ENCODE measurements around the gene CASP8. TPM values are rescaled to one million over a fixed set of nuclear protein-coding genes. Genes with fewer than 3 reads are reported as not detected.

The CASP8 gene
- total RNA-seq, 2 experiments from 2014 or later = 172 to 175 TPM

GRCh38 chr2:201257381-201257955 is 2.9 kb upstream of the CASP8 start:
- ATAC-seq (ENCODE audit: poor library complexity) (peak; percentile 25), DNase-seq (peak; percentile 27 to 87 (median 55))
- no peaks in the 10 kb centered on the region for H3K27me3 Mint-ChIP-seq
- peak overlapping the region; percentile 89 for H3K4me3 Mint-ChIP-seq
- Histone ChIP-seq H3K27me3 (ENCODE audit: control insufficient read depth in 1 of 2, insufficient read depth in 2 of 2, low read length in 2 of 2) (no peaks in the 10 kb centered on the region), H3K9me3 (ENCODE audit: control insufficient read depth in 1 of 2, insufficient read depth in 1 of 2, low read length in 2 of 2) (no peaks in the 10 kb centered on the region), H3K36me3 (ENCODE audit: insufficient read depth, low read length) (no peaks in the 10 kb centered on the region), H3K4me1 (ENCODE audit: insufficient read depth, low read length) (peaks cover 79% of the 10 kb centered on the region), H3K27ac (ENCODE audit: low read depth in 1 of 2, low read length in 2 of 2) (peak overlapping the region; percentile 93 to 100), H3K4me3 (ENCODE audit: low read length) (peak overlapping the region; percentile 62)
- H3K36me3 Mint-ChIP-seq (ENCODE audit: low read depth) = peaks cover 34% of the 10 kb centered on the region
- TF ChIP-seq, protein P1, sequence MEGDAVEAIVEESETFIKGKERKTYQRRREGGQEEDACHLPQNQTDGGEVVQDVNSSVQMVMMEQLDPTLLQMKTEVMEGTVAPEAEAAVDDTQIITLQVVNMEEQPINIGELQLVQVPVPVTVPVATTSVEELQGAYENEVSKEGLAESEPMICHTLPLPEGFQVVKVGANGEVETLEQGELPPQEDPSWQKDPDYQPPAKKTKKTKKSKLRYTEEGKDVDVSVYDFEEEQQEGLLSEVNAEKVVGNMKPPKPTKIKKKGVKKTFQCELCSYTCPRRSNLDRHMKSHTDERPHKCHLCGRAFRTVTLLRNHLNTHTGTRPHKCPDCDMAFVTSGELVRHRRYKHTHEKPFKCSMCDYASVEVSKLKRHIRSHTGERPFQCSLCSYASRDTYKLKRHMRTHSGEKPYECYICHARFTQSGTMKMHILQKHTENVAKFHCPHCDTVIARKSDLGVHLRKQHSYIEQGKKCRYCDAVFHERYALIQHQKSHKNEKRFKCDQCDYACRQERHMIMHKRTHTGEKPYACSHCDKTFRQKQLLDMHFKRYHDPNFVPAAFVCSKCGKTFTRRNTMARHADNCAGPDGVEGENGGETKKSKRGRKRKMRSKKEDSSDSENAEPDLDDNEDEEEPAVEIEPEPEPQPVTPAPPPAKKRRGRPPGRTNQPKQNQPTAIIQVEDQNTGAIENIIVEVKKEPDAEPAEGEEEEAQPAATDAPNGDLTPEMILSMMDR (IDR thresholded peaks at IDR 0.05) = no peak
- H3K27ac Mint-ChIP-seq = peak overlapping the region; percentile 97
- intact Hi-C loops (cut with DNase I, micrococcal nuclease) = loop anchor here in 1 of 2 experiments (10.0 kb wide), 1 partner anchor 1007 kb away; the partner anchor contains the start of gene NOP58
- POLR2A ChIA-PET = interaction anchor here (0.6 to 6.4 kb wide), 8 partner anchors 20 to 368 kb away, joined by 3 to 78 read pairs (median 6); partner anchors contain the start of genes NIF3L1, STRADB and TRAK2
- no peaks in the 10 kb centered on the region for H3K9me3 Mint-ChIP-seq
- CTCF ChIA-PET = interaction anchor here (0.7 to 9.0 kb wide), 5 partner anchors 9 to 74 kb away, joined by 3 to 86 read pairs (median 3); partner anchors contain the start of gene CASP10
- H3K4me1 Mint-ChIP-seq (ENCODE audit: low read depth) = peaks cover 75% of the 10 kb centered on the region

DNA sequence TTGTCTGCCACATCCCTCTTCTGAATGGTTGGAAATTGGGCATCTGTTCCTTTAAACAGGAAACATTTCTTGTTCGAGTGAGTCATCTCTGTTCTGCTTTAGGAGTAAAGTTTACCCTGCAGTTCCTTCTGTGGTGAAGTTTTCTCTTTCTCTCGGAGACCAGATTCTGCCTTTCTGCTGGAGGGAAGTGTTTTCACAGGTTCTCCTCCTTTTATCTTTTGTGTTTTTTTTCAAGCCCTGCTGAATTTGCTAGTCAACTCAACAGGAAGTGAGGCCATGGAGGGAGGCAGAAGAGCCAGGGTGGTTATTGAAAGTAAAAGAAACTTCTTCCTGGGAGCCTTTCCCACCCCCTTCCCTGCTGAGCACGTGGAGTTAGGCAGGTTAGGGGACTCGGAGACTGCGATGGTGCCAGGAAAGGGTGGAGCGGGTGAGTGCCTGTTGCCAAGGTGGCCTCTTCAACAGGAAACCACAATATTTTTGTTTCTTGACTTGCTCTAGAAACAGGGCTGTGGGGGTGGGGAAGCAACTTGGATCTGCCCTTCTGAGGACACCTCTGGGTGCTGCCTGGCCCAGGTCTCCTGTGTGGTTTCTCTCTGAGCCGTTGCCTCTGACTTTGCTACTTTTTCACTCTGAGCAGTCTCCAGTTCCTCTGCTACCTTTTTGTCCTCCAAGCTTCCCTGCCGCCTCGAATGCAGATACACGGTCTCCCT is 2.2 kb upstream of the CASP8 start:
- H3K4me3 Mint-ChIP-seq = peak overlapping the region; percentile 89
- Histone ChIP-seq H3K36me3 (ENCODE audit: insufficient read depth, low read length) (no peaks in the 10 kb centered on the region), H3K9me3 (ENCODE audit: control insufficient read depth in 1 of 2, insufficient read depth in 1 of 2, low read length in 2 of 2) (no peaks in the 10 kb centered on the region), H3K27ac (ENCODE audit: low read depth in 1 of 2, low read length in 2 of 2) (peak overlapping the region; percentile 93 to 100), H3K4me1 (ENCODE audit: insufficient read depth, low read length) (peaks cover 74% of the 10 kb centered on the region), H3K4me3 (ENCODE audit: low read length) (peak overlapping the region; percentile 62), H3K27me3 (ENCODE audit: control insufficient read depth in 1 of 2, insufficient read depth in 2 of 2, low read length in 2 of 2) (no peaks in the 10 kb centered on the region)
- peaks cover 75% of the 10 kb centered on the region for H3K4me1 Mint-ChIP-seq (ENCODE audit: low read depth)
- no peaks in the 10 kb centered on the region for H3K9me3 Mint-ChIP-seq
- no peaks in the 10 kb centered on the region for H3K27me3 Mint-ChIP-seq
- H3K27ac Mint-ChIP-seq = peak overlapping the region; percentile 97
- intact Hi-C loops (cut with DNase I, micrococcal nuclease) = loop anchor here in 1 of 2 experiments (1.0 to 10.0 kb wide), 5 partner anchors 22 to 1007 kb away; partner anchors contain the start of genes CASP10, NIF3L1, NOP58 and PPIL3
- ChIA-PET POLR2A (interaction anchor here (0.6 to 6.4 kb wide), 10 partner anchors 12 to 385 kb away, joined by 3 to 78 read pairs (median 6); partner anchors contain the start of genes CASP10, NIF3L1, STRADB and TMEM237), CTCF (interaction anchor here (1.0 to 9.0 kb wide), 5 partner anchors 9 to 75 kb away, joined by 3 to 86 read pairs (median 3); partner anchors contain the start of gene CASP10)
- TF ChIP-seq, protein P1 (IDR thresholded peaks at IDR 0.05) = no peak
- H3K36me3 Mint-ChIP-seq (ENCODE audit: low read depth) = peaks cover 39% of the 10 kb centered on the region
- ATAC-seq (ENCODE audit: poor library complexity) (peak; percentile 71), DNase-seq (peak; percentile 90 to 99 (median 95))
